ENCODE data around the gene OR10AG1.

DNA sequence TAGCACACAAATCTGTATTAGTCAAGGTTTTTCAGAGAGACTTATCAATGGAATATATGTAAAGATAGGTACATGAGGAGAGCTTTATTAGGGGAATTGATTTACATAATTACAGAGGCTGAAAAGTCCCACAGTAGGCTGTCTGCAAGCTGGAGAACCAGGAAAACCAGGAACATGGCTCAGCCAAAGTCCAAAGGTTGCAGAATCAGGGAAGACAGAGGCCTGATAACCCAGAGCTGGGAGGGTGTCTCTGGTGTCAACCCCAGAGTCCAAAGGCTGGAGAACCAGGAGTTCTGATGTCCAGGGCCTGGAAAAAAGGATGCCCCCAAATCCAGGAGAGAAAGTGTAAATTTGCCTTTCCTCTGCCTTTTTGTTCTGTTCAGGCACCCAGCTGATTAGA is 41.0 kb upstream of the OR10AG1 start:
- TF ChIP-seq, protein P1, sequence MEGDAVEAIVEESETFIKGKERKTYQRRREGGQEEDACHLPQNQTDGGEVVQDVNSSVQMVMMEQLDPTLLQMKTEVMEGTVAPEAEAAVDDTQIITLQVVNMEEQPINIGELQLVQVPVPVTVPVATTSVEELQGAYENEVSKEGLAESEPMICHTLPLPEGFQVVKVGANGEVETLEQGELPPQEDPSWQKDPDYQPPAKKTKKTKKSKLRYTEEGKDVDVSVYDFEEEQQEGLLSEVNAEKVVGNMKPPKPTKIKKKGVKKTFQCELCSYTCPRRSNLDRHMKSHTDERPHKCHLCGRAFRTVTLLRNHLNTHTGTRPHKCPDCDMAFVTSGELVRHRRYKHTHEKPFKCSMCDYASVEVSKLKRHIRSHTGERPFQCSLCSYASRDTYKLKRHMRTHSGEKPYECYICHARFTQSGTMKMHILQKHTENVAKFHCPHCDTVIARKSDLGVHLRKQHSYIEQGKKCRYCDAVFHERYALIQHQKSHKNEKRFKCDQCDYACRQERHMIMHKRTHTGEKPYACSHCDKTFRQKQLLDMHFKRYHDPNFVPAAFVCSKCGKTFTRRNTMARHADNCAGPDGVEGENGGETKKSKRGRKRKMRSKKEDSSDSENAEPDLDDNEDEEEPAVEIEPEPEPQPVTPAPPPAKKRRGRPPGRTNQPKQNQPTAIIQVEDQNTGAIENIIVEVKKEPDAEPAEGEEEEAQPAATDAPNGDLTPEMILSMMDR (IDR thresholded peaks at IDR 0.05) = no peak
- no peak for TF ChIP-seq POLR2A (IDR thresholded peaks at IDR 0.05)
